PC-3 (cell line): Measurements from ENCODE around the gene GAS7. TPM values are rescaled to one million over a fixed set of nuclear protein-coding genes. Genes with fewer than 3 reads are reported as not detected.

Experiments
- ATAC-seq: fragments of 200-7000 bp; cut with Tn5 transposase; 2 replicates; pipeline ENCODE4 v1.9.1; 2020; ENCODE audit warnings: mild to moderate bottlenecking, moderate library complexity
- BruUV-seq: library from RNA; stranded (reverse); fragments of 400-500 nt; replicated peaks from 2 replicates; lab custom pipeline; 2021; lab: Mats Ljungman, UMichigan
- CTCF ChIA-PET: fragments of 300-600 bp; sonication (Branson Sonifier 250); formaldehyde crosslinking; loops from one replicate; lab custom pipeline; 2022; ENCODE audit warnings: antibody characterized with exemption; lab: Charles Lee
- POLR2A ChIA-PET: fragments of 300-600 bp; sonication (Branson Sonifier 250); formaldehyde crosslinking; loops from one replicate; lab custom pipeline; 2022; ENCODE audit warnings: antibody characterized with exemption; ENCODE audit not compliant: unreplicated experiment; lab: Charles Lee
- DNase-seq: peaks from one replicate; pipeline ENCODE4 v3.0.0-alpha.2; 2015
- H2AFZ ChIP-seq: fragments of 300-600 bp; sonication (generic); 2 replicates; pipeline ENCODE4 v1.6.0; 2016; ENCODE audit warnings: antibody characterized with exemption, low read length
- H3F3A ChIP-seq: fragments of 300-600 bp; sonication (generic); one replicate; pipeline ENCODE4 v1.6.0; 2017; ENCODE audit warnings: antibody characterized with exemption, low read length, control low read depth, mild to moderate bottlenecking; ENCODE audit not compliant: unreplicated experiment
- H3K27ac ChIP-seq: fragments of 300-600 bp; sonication (generic); 2 replicates; pipeline ENCODE4 v1.5.1; 2016; ENCODE audit warnings: mild to moderate bottlenecking, low read length
- H3K27me3 ChIP-seq: fragments of 300-600 bp; sonication (generic); 2 replicates; pipeline ENCODE4 v1.6.1; 2016; ENCODE audit warnings: low read length, mixed read lengths
- H3K36me3 ChIP-seq: fragments of 300-600 bp; sonication (generic); 2 replicates; pipeline ENCODE4 v1.6.1; 2016; ENCODE audit warnings: low read depth, mixed run types, low read length, mixed read lengths
- H3K4me1 ChIP-seq: fragments of 300-600 bp; sonication (generic); 2 replicates; pipeline ENCODE4 v1.5.1; 2016; ENCODE audit warnings: low read length; ENCODE audit not compliant: insufficient read depth
- H3K4me2 ChIP-seq: fragments of 300-600 bp; sonication (generic); 2 replicates; pipeline ENCODE4 v1.6.0; 2016; ENCODE audit warnings: low read length
- H3K4me3 ChIP-seq: fragments of 300-600 bp; sonication (generic); 2 replicates; pipeline ENCODE4 v1.5.1; 2016; ENCODE audit warnings: mild to moderate bottlenecking, low read length, mixed read lengths
- H3K79me2 ChIP-seq: fragments of 300-600 bp; sonication (generic); 2 replicates; pipeline ENCODE4 v1.6.1; 2017; ENCODE audit warnings: low read length, mixed read lengths
- H3K9ac ChIP-seq: fragments of 300-600 bp; sonication (generic); 2 replicates; pipeline ENCODE4 v1.6.0; 2016; ENCODE audit warnings: mild to moderate bottlenecking, low read length
- H3K9me2 ChIP-seq: fragments of 300-600 bp; sonication (generic); replicated peaks from 2 replicates; pipeline ENCODE4 v1.6.1; 2016; ENCODE audit warnings: mixed run types, low read length, mixed read lengths
- H3K9me3 ChIP-seq: fragments of 300-600 bp; sonication (generic); 2 replicates; pipeline ENCODE4 v1.6.1; 2016; ENCODE audit warnings: low read length, mixed read lengths
- H4K20me1 ChIP-seq: fragments of 300-600 bp; sonication (generic); 2 replicates; pipeline ENCODE4 v1.6.1; 2016; ENCODE audit warnings: low read length, mixed read lengths
- EZH2 ChIP-seq: fragments of 300-600 bp; sonication (generic); IDR thresholded peaks from one replicate; pipeline ENCODE4 v1.6.1; 2017; ENCODE audit warnings: antibody characterized with exemption, mild to moderate bottlenecking, low read length; ENCODE audit not compliant: unreplicated experiment
- EZH2phosphoT487 ChIP-seq: fragments of 300-600 bp; sonication (generic); IDR thresholded peaks from 2 replicates; pipeline ENCODE4 v1.6.1; 2018; ENCODE audit warnings: mild to moderate bottlenecking, antibody characterized with exemption, low read length, borderline replicate concordance
- intact Hi-C: fragments of 100-400 bp; cut with micrococcal nuclease; formaldehyde crosslinking; loops from 2 replicates; pipeline ENCODE4 v1.9.0; 2023
- total RNA-seq: library from RNA; depleted of rRNA; stranded (reverse); fragments of >200 nt; gene quantifications from 2 replicates; pipeline ENCODE4 v1.2.3, GENCODE V29; 2014
- TF ChIP-seq, protein P1 (sequence below): fragments of 300-600 bp; sonication (generic); conservative IDR thresholded peaks from 2 replicates; pipeline ENCODE4 v1.5.1; 2017; ENCODE audit warnings: antibody characterized with exemption, low read depth, mild to moderate bottlenecking, low read length

The GAS7 gene
- total RNA-seq, 1 experiment from 2014 or later: not detected

GRCh38 chr17:9941305-9941704, 257.1 kb downstream of the GAS7 start:
- POLR2A ChIA-PET: no interaction called here
- CTCF ChIA-PET: no interaction called here
- TF ChIP-seq, protein P1, sequence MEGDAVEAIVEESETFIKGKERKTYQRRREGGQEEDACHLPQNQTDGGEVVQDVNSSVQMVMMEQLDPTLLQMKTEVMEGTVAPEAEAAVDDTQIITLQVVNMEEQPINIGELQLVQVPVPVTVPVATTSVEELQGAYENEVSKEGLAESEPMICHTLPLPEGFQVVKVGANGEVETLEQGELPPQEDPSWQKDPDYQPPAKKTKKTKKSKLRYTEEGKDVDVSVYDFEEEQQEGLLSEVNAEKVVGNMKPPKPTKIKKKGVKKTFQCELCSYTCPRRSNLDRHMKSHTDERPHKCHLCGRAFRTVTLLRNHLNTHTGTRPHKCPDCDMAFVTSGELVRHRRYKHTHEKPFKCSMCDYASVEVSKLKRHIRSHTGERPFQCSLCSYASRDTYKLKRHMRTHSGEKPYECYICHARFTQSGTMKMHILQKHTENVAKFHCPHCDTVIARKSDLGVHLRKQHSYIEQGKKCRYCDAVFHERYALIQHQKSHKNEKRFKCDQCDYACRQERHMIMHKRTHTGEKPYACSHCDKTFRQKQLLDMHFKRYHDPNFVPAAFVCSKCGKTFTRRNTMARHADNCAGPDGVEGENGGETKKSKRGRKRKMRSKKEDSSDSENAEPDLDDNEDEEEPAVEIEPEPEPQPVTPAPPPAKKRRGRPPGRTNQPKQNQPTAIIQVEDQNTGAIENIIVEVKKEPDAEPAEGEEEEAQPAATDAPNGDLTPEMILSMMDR: no peak
- no peak for TF ChIP-seq EZH2phosphoT487
- TF ChIP-seq EZH2: no peak

GRCh38 chr17:9940841-9941240, 257.6 kb downstream of the GAS7 start:
- Histone ChIP-seq H3K36me3 (no peaks in the 10 kb centered on the region), H3F3A (no peaks in the 10 kb centered on the region), H2AFZ (no peak overlapping the region), H3K9ac (no peak overlapping the region), H3K4me3 (no peak overlapping the region), H3K79me2 (no peaks in the 10 kb centered on the region), H3K27ac (no peak overlapping the region), H3K4me1 (no peaks in the 10 kb centered on the region), H3K9me3 (no peaks in the 10 kb centered on the region), H4K20me1 (no peaks in the 10 kb centered on the region), H3K9me2 (no peaks in the 10 kb centered on the region), H3K4me2 (no peak overlapping the region), H3K27me3 (peaks cover 37% of the 10 kb centered on the region)
- CTCF ChIA-PET: no interaction called here
- intact Hi-C loops: no loop called here
- POLR2A ChIA-PET: no interaction called here
- no peak for TF ChIP-seq EZH2
- TF ChIP-seq, protein P1: no peak
- TF ChIP-seq EZH2phosphoT487: no peak
- no TSS peak for BruUV-seq
- DNase-seq (no peak), ATAC-seq (no peak)

More at GRCh38 chr17:9941305-9941704, 257.1 kb downstream of the GAS7 start:
- ATAC-seq: no peak
- H3K4me1 ChIP-seq: no peaks in the 10 kb centered on the region
- intact Hi-C loops: no loop called here
- no peaks in the 10 kb centered on the region for H3K9me3 ChIP-seq
- no peaks in the 10 kb centered on the region for H4K20me1 ChIP-seq
- H3K79me2 ChIP-seq: no peaks in the 10 kb centered on the region
- H2AFZ ChIP-seq: no peak overlapping the region
- no peak overlapping the region for H3K4me3 ChIP-seq
- no peaks in the 10 kb centered on the region for H3F3A ChIP-seq
- H3K9me2 ChIP-seq: no peaks in the 10 kb centered on the region
- H3K36me3 ChIP-seq: no peaks in the 10 kb centered on the region
- H3K9ac ChIP-seq: no peak overlapping the region
- H3K27ac ChIP-seq: no peak overlapping the region
- BruUV-seq: no TSS peak
- peaks cover 41% of the 10 kb centered on the region for H3K27me3 ChIP-seq
- H3K4me2 ChIP-seq: no peak overlapping the region
- DNase-seq: no peak

DNA sequence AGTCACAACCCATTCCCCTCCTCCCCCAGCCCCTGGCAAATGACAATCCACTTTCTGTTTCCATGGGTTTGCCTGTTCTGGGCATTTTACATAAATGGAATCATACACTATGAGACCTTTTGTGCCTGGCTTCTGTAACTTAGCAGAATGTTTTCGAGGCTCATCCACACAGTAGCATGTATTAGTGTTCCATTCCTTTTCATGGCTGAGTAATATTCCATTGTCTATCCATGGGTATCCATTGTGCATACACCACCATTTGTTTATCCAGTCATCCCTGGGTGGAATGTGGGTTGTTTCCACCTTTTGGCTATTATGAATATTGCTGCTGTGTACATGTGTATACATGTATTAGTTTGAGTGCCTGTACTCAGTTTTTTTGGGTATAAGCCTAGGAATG, 259.6 kb downstream of the GAS7 start:
- H3F3A ChIP-seq: no peaks in the 10 kb centered on the region
- no peaks in the 10 kb centered on the region for H3K36me3 ChIP-seq
- H3K27ac ChIP-seq: no peak overlapping the region
- no peaks in the 10 kb centered on the region for H3K4me1 ChIP-seq
- intact Hi-C loops: no loop called here
- H4K20me1 ChIP-seq: no peaks in the 10 kb centered on the region
- H3K4me2 ChIP-seq: no peak overlapping the region
- ChIA-PET POLR2A (no interaction called here), CTCF (no interaction called here)
- peaks cover 21% of the 10 kb centered on the region for H3K27me3 ChIP-seq
- TF ChIP-seq EZH2phosphoT487 (no peak), EZH2 (no peak)
- TF ChIP-seq, protein P1: no peak
- ATAC-seq: no peak
- DNase-seq: no peak
- no peaks in the 10 kb centered on the region for H3K79me2 ChIP-seq
- no peaks in the 10 kb centered on the region for H3K9me3 ChIP-seq
- H2AFZ ChIP-seq: no peak overlapping the region
- no peak overlapping the region for H3K4me3 ChIP-seq
- no peak overlapping the region for H3K9ac ChIP-seq
- no TSS peak for BruUV-seq
- H3K9me2 ChIP-seq: no peaks in the 10 kb centered on the region
